ENCODE data around the gene DAZAP1.

- no peak for TF ChIP-seq POLR2AphosphoS5 (IDR thresholded peaks at IDR 0.05; ENCODE audit: low read depth, low read length)
- TF ChIP-seq REST (IDR thresholded peaks at IDR 0.05; ENCODE audit: insufficient read depth in 1 of 2, low read depth in 2 of 2, low read length in 2 of 2) = no peak
- TF ChIP-seq SIN3A (IDR thresholded peaks at IDR 0.05; ENCODE audit: borderline replicate concordance, insufficient read depth, low read length) = no peak
- TF ChIP-seq TAF1 (IDR thresholded peaks at IDR 0.05; ENCODE audit: borderline replicate concordance, insufficient read depth, low read length) = no peak
- no peak for TF ChIP-seq FOXP2 (optimal IDR thresholded peaks at IDR 0.05; ENCODE audit: borderline replicate concordance, extremely low read depth, extremely low read length, insufficient read depth)
These were observed 31.0 kb upstream of the DAZAP1 start for GRCh38 chr19:1376415-1376805.
